ENCODE measurements around the gene CFAP47.
"Not testable (repeated sequence)": the region's sequence is repeated elsewhere in the genome, so short reads cannot be mapped to it uniquely, and the experiment has no call there.

The CFAP47 gene

GRCh38 chrX:36087366-36087765 lies 167.8 kb downstream of the CFAP47 start:
- no peaks in the 10 kb centered on the region for H3K4me1 ChIP-seq
- no peak for DNase-seq
- H3K4me3 ChIP-seq (ENCODE audit: low read depth, low read length): no peak overlapping the region
- TF ChIP-seq, protein P1, sequence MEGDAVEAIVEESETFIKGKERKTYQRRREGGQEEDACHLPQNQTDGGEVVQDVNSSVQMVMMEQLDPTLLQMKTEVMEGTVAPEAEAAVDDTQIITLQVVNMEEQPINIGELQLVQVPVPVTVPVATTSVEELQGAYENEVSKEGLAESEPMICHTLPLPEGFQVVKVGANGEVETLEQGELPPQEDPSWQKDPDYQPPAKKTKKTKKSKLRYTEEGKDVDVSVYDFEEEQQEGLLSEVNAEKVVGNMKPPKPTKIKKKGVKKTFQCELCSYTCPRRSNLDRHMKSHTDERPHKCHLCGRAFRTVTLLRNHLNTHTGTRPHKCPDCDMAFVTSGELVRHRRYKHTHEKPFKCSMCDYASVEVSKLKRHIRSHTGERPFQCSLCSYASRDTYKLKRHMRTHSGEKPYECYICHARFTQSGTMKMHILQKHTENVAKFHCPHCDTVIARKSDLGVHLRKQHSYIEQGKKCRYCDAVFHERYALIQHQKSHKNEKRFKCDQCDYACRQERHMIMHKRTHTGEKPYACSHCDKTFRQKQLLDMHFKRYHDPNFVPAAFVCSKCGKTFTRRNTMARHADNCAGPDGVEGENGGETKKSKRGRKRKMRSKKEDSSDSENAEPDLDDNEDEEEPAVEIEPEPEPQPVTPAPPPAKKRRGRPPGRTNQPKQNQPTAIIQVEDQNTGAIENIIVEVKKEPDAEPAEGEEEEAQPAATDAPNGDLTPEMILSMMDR (IDR thresholded peaks at IDR 0.05; ENCODE audit: low read depth, low read length): no peak
- H3K9me3 ChIP-seq: no peaks in the 10 kb centered on the region
- no peaks in the 10 kb centered on the region for H3K36me3 ChIP-seq
- no peaks in the 10 kb centered on the region for H3K27me3 ChIP-seq

- not testable (repeated sequence) for H3K4me3 ChIP-seq (ENCODE audit: low read depth, low read length); H3K9me3 ChIP-seq; H3K36me3 ChIP-seq; H3K27me3 ChIP-seq; H3K4me1 ChIP-seq; DNase-seq
These were observed 169.4 kb downstream of the CFAP47 start for GRCh38 chrX:36088939-36089338.

GRCh38 chrX:36102425-36102824 lies 182.9 kb downstream of the CFAP47 start:
- Histone ChIP-seq H3K9me3 (no peaks in the 10 kb centered on the region), H3K27me3 (no peaks in the 10 kb centered on the region), H3K36me3 (no peaks in the 10 kb centered on the region), H3K4me1 (no peaks in the 10 kb centered on the region), H3K4me3 (ENCODE audit: low read depth, low read length) (no peak overlapping the region)
- TF ChIP-seq, protein P1 (IDR thresholded peaks at IDR 0.05; ENCODE audit: low read depth, low read length): no peak
- DNase-seq: no peak

GRCh38 chrX:36116222-36116621 lies 196.7 kb downstream of the CFAP47 start:
- Histone ChIP-seq H3K27me3 (no peaks in the 10 kb centered on the region), H3K36me3 (no peaks in the 10 kb centered on the region), H3K4me1 (no peaks in the 10 kb centered on the region), H3K9me3 (no peaks in the 10 kb centered on the region), H3K4me3 (ENCODE audit: low read depth, low read length) (no peak overlapping the region)
- TF ChIP-seq, protein P1 (IDR thresholded peaks at IDR 0.05; ENCODE audit: low read depth, low read length): no peak
- DNase-seq: no peak

DNA sequence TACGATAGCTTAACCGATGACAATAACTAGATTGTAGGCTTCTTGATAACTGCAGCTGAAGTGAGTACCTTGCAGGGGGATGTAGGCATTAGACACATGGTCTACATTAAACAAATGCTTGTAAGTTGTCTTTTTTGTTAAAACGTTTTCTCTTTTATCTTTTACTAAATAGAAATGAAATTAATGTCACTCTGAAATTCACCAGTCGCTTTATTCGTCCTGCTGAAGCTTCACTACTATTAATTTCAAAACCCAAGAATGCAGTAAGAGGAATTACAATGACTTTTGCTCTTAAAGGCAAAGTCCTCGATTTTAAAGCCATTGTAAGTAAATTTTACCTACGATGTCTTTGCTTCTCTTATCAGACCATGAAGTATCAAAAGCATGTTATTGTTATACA lies 239.7 kb downstream of the CFAP47 start:
- no peaks in the 10 kb centered on the region for H3K4me1 ChIP-seq
- TF ChIP-seq, protein P1 (IDR thresholded peaks at IDR 0.05; ENCODE audit: low read depth, low read length): no peak
- no peaks in the 10 kb centered on the region for H3K36me3 ChIP-seq
- H3K9me3 ChIP-seq: no peaks in the 10 kb centered on the region
- no peak overlapping the region for H3K4me3 ChIP-seq (ENCODE audit: low read depth, low read length)
- no peak for DNase-seq
- H3K27me3 ChIP-seq: no peaks in the 10 kb centered on the region

DNA sequence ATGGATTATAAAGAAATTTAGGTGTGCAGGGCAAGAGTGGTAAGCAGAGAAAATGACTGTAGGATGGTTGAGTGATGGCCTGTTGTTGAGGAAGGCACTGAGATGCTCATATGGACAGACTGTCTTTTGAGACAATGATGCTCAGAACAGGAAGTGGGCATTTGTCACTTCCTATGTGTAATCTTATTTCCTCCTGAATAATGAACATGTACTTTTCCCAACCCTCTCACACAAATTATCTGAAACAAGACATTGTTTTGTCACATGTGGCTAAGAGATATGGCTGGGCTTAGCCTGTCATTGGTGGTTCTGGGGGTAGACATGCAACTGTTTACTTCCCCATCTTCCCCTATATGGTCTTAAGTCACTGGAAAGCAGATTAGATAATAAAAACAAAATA lies 240.5 kb downstream of the CFAP47 start:
- Histone ChIP-seq H3K4me3 (ENCODE audit: low read depth, low read length) (no peak overlapping the region), H3K9me3 (no peaks in the 10 kb centered on the region), H3K36me3 (no peaks in the 10 kb centered on the region), H3K4me1 (no peaks in the 10 kb centered on the region), H3K27me3 (no peaks in the 10 kb centered on the region)
- TF ChIP-seq, protein P1 (IDR thresholded peaks at IDR 0.05; ENCODE audit: low read depth, low read length): no peak
- DNase-seq: no peak

- no peaks in the 10 kb centered on the region for H3K9me3 ChIP-seq
- H3K36me3 ChIP-seq: no peaks in the 10 kb centered on the region
- TF ChIP-seq, protein P1 (IDR thresholded peaks at IDR 0.05; ENCODE audit: low read depth, low read length): no peak
- no peak overlapping the region for H3K4me3 ChIP-seq (ENCODE audit: low read depth, low read length)
- H3K4me1 ChIP-seq: no peaks in the 10 kb centered on the region
- H3K27me3 ChIP-seq: no peaks in the 10 kb centered on the region
- DNase-seq: no peak
These were observed 279.0 kb downstream of the CFAP47 start for GRCh38 chrX:36198575-36198974.
